HEK293 (cell line): ENCODE data around the gene LCAT.
A peak's percentile ranks its signal among the peaks of the same experiment; 100 is the strongest.

ENCODE experiments used
- CTCF ChIA-PET: fragments of 350-600 bp; formaldehyde crosslinking; extraction: SDS; loops from one replicate; lab custom pipeline; 2021; ENCODE audit warnings: antibody characterized with exemption; lab: Yijun Ruan, JAX
- POLR2A ChIA-PET: fragments of 300-600 bp; formaldehyde crosslinking; extraction: SDS; loops from one replicate; lab custom pipeline; 2020; ENCODE audit warnings: antibody characterized with exemption, inconsistent platforms; lab: Yijun Ruan, JAX
- H3K27ac ChIP-seq: fragments of 200-500 bp; sonication (Bioruptor generic); 2 replicates; pipeline ENCODE4 v1.5.1; 2014; ENCODE audit warnings: low read depth, low read length, control low read depth, inconsistent platforms; ENCODE audit errors: extremely low read depth
- H3K36me3 ChIP-seq, 2 experiments: fragments of 200-500 bp in 1 of 2; sonication (Bioruptor generic) in 1 of 2; 1 replicate in 1 of 2; 2 replicates in 1 of 2; pipeline ENCODE4 v1.5.1; 2014 to 2017; ENCODE audit warnings: inconsistent platforms in 2 of 2, low read length in 2 of 2; ENCODE audit not compliant: control insufficient read depth in 2 of 2, insufficient read depth in 1 of 2
- H3K4me1 ChIP-seq: fragments of 200-500 bp; sonication (Bioruptor generic); 2 replicates; pipeline ENCODE4 v1.5.1; 2014; ENCODE audit warnings: mild to moderate bottlenecking, low read length, inconsistent platforms; ENCODE audit not compliant: control insufficient read depth, insufficient read depth
- H3K4me3 ChIP-seq: 2 replicates; pipeline ENCODE4 v1.5.1; 2011; ENCODE audit warnings: low read depth, mild to moderate bottlenecking, control low read depth, low read length, moderate library complexity
- H3K9me3 ChIP-seq: fragments of 200-500 bp; sonication (Bioruptor generic); 2 replicates; pipeline ENCODE4 v1.5.1; 2014; ENCODE audit warnings: low read depth, low read length, inconsistent platforms; ENCODE audit not compliant: control insufficient read depth, insufficient read depth
- GFI1B ChIP-seq: fragments of 450-650 bp; formaldehyde crosslinking; IDR thresholded peaks from 2 replicates; pipeline ENCODE4 v1.5.1; 2016; ENCODE audit warnings: missing biosample characterization, missing genetic modification characterization
- OSR2 ChIP-seq: fragments of 450-650 bp; formaldehyde crosslinking; IDR thresholded peaks from 2 replicates; pipeline ENCODE4 v1.5.1; 2016; ENCODE audit warnings: missing biosample characterization, missing genetic modification characterization
- SP7 ChIP-seq: fragments of 450-650 bp; formaldehyde crosslinking; IDR thresholded peaks from 2 replicates; pipeline ENCODE4 v1.5.1; 2016; ENCODE audit warnings: missing biosample characterization, missing genetic modification characterization
- WT1 ChIP-seq: fragments of 450-650 bp; formaldehyde crosslinking; IDR thresholded peaks from 2 replicates; pipeline ENCODE4 v1.5.1; 2016; ENCODE audit warnings: missing biosample characterization, missing genetic modification characterization
- ZIC2 ChIP-seq: fragments of 450-650 bp; formaldehyde crosslinking; IDR thresholded peaks from 2 replicates; pipeline ENCODE4 v1.5.1; 2016; ENCODE audit warnings: missing biosample characterization, missing genetic modification characterization
- ZNF10 ChIP-seq: fragments of 450-650 bp; formaldehyde crosslinking; IDR thresholded peaks from 2 replicates; pipeline ENCODE4 v1.5.1; 2017; ENCODE audit warnings: missing biosample characterization, missing genetic modification characterization
- ZNF335 ChIP-seq: fragments of 450-650 bp; formaldehyde crosslinking; conservative IDR thresholded peaks from 2 replicates; pipeline ENCODE4 v1.5.1; 2016; ENCODE audit warnings: missing biosample characterization, missing genetic modification characterization
- ZNF341 ChIP-seq: fragments of 450-650 bp; formaldehyde crosslinking; IDR thresholded peaks from 2 replicates; pipeline ENCODE4; 2016; ENCODE audit warnings: low read depth, missing biosample characterization, missing genetic modification characterization
- ZNF548 ChIP-seq: fragments of 450-650 bp; formaldehyde crosslinking; IDR thresholded peaks from 2 replicates; pipeline ENCODE4 v1.5.1; 2016; ENCODE audit warnings: missing biosample characterization, missing genetic modification characterization
- ZNF600 ChIP-seq: fragments of 450-650 bp; formaldehyde crosslinking; IDR thresholded peaks from 2 replicates; pipeline ENCODE4 v1.5.1; 2016; ENCODE audit warnings: missing biosample characterization, missing genetic modification characterization
- ZNF660 ChIP-seq: fragments of 450-650 bp; IDR thresholded peaks from 2 replicates; pipeline ENCODE4 v1.5.1; 2018; ENCODE audit warnings: missing biosample characterization, mild to moderate bottlenecking, missing genetic modification characterization
- ZNF843 ChIP-seq: fragments of 450-650 bp; formaldehyde crosslinking; IDR thresholded peaks from 2 replicates; pipeline ENCODE4 v1.5.1; 2016; ENCODE audit warnings: missing biosample characterization, missing genetic modification characterization
- TF ChIP-seq, protein P1 (sequence below): fragments of 450-650 bp; formaldehyde crosslinking; IDR thresholded peaks from 2 replicates; pipeline ENCODE4 v1.5.1; 2016; ENCODE audit warnings: missing biosample characterization, missing genetic modification characterization
- TF ChIP-seq, protein P2 (sequence below): fragments of 450-650 bp; formaldehyde crosslinking; IDR thresholded peaks from 2 replicates; pipeline ENCODE4 v1.5.1; 2016; ENCODE audit warnings: missing biosample characterization, missing genetic modification characterization
- TF ChIP-seq, protein P3 (sequence below): fragments of 450-650 bp; formaldehyde crosslinking; IDR thresholded peaks from 2 replicates; pipeline ENCODE4 v1.5.1; 2017; ENCODE audit warnings: missing biosample characterization, mild to moderate bottlenecking, missing genetic modification characterization, moderate library complexity

LCAT gene

DNA sequence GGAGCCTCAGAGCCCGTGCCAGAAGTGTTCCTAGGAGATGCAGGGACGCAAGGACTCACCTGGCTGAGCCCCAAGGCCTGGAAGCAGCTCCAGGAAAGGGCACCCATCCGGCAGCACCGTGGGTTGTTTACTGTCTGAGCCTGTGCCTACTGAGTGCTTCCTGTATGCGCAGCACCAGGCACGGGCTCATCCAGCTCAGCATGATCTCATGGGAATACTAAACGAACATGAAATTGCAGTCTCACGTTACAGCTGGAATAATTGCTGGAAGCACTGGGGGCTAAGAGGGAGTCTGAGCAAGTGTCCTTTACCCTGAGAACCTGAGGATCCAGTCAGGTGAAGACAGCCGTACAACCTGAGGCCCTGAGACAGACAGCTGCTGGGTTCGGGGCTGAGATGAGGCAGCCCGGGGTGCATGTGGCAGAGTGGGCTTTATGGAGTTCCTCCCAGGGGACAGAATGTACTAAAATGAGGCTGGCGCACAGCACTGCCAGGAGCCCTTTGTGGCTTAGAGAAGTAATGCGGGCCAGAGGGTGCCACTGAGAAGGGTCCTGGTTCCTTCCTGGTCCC is 17.7 kb downstream of the LCAT start (continued):
- TF ChIP-seq, protein P1, sequence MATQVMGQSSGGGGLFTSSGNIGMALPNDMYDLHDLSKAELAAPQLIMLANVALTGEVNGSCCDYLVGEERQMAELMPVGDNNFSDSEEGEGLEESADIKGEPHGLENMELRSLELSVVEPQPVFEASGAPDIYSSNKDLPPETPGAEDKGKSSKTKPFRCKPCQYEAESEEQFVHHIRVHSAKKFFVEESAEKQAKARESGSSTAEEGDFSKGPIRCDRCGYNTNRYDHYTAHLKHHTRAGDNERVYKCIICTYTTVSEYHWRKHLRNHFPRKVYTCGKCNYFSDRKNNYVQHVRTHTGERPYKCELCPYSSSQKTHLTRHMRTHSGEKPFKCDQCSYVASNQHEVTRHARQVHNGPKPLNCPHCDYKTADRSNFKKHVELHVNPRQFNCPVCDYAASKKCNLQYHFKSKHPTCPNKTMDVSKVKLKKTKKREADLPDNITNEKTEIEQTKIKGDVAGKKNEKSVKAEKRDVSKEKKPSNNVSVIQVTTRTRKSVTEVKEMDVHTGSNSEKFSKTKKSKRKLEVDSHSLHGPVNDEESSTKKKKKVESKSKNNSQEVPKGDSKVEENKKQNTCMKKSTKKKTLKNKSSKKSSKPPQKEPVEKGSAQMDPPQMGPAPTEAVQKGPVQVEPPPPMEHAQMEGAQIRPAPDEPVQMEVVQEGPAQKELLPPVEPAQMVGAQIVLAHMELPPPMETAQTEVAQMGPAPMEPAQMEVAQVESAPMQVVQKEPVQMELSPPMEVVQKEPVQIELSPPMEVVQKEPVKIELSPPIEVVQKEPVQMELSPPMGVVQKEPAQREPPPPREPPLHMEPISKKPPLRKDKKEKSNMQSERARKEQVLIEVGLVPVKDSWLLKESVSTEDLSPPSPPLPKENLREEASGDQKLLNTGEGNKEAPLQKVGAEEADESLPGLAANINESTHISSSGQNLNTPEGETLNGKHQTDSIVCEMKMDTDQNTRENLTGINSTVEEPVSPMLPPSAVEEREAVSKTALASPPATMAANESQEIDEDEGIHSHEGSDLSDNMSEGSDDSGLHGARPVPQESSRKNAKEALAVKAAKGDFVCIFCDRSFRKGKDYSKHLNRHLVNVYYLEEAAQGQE (tag by site-specific recombination), result no peak
- TF ChIP-seq, protein P2, sequence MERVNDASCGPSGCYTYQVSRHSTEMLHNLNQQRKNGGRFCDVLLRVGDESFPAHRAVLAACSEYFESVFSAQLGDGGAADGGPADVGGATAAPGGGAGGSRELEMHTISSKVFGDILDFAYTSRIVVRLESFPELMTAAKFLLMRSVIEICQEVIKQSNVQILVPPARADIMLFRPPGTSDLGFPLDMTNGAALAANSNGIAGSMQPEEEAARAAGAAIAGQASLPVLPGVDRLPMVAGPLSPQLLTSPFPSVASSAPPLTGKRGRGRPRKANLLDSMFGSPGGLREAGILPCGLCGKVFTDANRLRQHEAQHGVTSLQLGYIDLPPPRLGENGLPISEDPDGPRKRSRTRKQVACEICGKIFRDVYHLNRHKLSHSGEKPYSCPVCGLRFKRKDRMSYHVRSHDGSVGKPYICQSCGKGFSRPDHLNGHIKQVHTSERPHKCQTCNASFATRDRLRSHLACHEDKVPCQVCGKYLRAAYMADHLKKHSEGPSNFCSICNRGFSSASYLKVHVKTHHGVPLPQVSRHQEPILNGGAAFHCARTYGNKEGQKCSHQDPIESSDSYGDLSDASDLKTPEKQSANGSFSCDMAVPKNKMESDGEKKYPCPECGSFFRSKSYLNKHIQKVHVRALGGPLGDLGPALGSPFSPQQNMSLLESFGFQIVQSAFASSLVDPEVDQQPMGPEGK (tag by site-specific recombination), result peak; percentile 87
- peak; percentile 91 for TF ChIP-seq OSR2 (tag by site-specific recombination)
- TF ChIP-seq ZNF660 (tag by site-specific recombination), result peak; percentile 68
- no peak for TF ChIP-seq ZNF548
- TF ChIP-seq GFI1B (tag by site-specific recombination), result no peak
- TF ChIP-seq ZNF10 (tag by site-specific recombination), result 0 out of 2 replicates have a peak, but pooled peaks have one; percentile 55
- TF ChIP-seq, protein P3, sequence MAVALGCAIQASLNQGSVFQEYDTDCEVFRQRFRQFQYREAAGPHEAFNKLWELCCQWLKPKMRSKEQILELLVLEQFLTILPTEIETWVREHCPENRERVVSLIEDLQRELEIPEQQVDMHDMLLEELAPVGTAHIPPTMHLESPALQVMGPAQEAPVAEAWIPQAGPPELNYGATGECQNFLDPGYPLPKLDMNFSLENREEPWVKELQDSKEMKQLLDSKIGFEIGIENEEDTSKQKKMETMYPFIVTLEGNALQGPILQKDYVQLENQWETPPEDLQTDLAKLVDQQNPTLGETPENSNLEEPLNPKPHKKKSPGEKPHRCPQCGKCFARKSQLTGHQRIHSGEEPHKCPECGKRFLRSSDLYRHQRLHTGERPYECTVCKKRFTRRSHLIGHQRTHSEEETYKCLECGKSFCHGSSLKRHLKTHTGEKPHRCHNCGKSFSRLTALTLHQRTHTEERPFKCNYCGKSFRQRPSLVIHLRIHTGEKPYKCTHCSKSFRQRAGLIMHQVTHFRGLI (tag by site-specific recombination), result peak; percentile 84
- TF ChIP-seq ZNF335 (tag by site-specific recombination), result peak; percentile 70
- peak; percentile 88 for TF ChIP-seq ZIC2
- peak; percentile 76 for TF ChIP-seq SP7 (tag by site-specific recombination)
- peak; percentile 33; the same call in 1 of the 2 replicates for TF ChIP-seq ZNF600 (tag by site-specific recombination)
- 0 out of 2 replicates have a peak, but pooled peaks have one; percentile 24 for TF ChIP-seq ZNF843 (tag by site-specific recombination)

DNA sequence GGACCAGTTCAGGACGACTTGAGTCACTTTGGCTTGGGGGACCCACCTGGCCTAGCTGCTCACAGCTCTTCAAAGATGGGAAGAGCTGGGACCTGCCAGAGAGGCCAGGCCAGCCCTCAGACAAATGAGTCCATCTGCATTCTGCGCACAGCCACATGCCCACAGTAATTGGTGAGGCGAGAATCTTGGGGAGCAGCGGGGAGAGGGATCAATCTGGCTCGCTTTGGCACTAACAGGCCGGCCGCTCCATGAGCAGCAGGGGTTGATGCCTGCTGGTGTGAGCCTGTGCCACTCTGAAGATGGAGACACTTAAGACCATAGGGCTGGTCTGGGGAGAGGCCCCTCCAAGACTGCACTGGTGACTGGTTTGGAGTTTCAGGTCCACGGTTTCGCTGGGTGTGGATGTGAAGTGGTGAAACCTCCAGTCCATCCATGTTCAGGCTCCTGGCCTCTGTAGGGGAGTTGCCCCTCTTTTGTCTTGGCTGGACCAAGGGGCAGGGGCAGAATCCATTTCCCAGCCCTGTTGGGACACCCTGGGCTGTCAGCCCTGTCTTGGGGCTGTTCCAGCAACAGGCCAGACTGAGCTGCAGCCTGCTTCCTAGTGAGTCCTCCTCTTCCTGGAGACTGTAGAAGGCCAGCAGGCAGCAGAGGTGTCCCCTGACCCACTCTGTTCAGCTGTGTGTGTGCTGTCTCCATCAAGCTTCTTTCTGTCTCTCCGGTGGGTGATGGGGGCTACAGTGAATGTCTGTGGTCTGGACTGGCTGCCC is 19.6 kb downstream of the LCAT start:
- no peak overlapping the region for H3K4me3 ChIP-seq
- TF ChIP-seq WT1 (tag by site-specific recombination) (no peak), ZNF341 (tag by site-specific recombination) (peak; percentile 30; the same call in 1 of the 2 replicates)
- no peak overlapping the region for H3K27ac ChIP-seq
- no peaks in the 10 kb centered on the region for H3K9me3 ChIP-seq
- H3K36me3 ChIP-seq, result peaks cover 0 to 47% of the 10 kb centered on the region in 2 experiments; a peak in 1 of 3 replicates
- CTCF ChIA-PET, result interaction anchor here (0.6 to 2.5 kb wide), 9 partner anchors 9 to 447 kb away, joined by 3 to 7 read pairs (median 4); partner anchors contain the start of genes NRN1L and PSMB10
- POLR2A ChIA-PET, result interaction anchor here (0.6 to 3.0 kb wide), 3 partner anchors 11 to 58 kb away, joined by 5 to 10 read pairs (median 5); partner anchors contain the start of gene PSKH1
- H3K4me1 ChIP-seq, result peaks cover 10% of the 10 kb centered on the region; the same call in 1 of the 2 replicates
